ENCODE measurements around the gene DPP6. TPM values are rescaled to one million over a fixed set of nuclear protein-coding genes. Genes with fewer than 3 reads are reported as not detected.

The DPP6 gene
- polyA plus RNA-seq, 1 of the 3 experiments (the other 2 are of a cell fraction) = not detected

GRCh38 chr7:154929006-154929726, 877.0 kb downstream of the DPP6 start:
- CTCF ChIA-PET = interaction anchor here (1.0 to 4.8 kb wide), 12 partner anchors 11 to 670 kb away, joined by 3 to 153 read pairs (median 21); no protein-coding TSS in a partner anchor
- DNase-seq = no peak
- TF ChIP-seq CTCF (IDR thresholded peaks at IDR 0.05) (no peak), YY1 (IDR thresholded peaks at IDR 0.05; ENCODE audit: low read depth) (no peak), RXRA (IDR thresholded peaks at IDR 0.05; ENCODE audit: borderline replicate concordance, low read depth) (no peak), USF1 (IDR thresholded peaks at IDR 0.05; ENCODE audit: borderline replicate concordance, low read depth) (no peak), CHD2 (IDR thresholded peaks at IDR 0.05; ENCODE audit: low read length, partially characterized antibody) (no peak), POLR2AphosphoS5 (IDR thresholded peaks at IDR 0.05; ENCODE audit: low read depth, low read length) (no peak), ELF1 (IDR thresholded peaks at IDR 0.05) (no peak), TCF12 (IDR thresholded peaks at IDR 0.05) (no peak), FOXJ3 (CRISPR knock-in tag; IDR thresholded peaks at IDR 0.05) (no peak), RAD21 (IDR thresholded peaks at IDR 0.05; ENCODE audit: low read length) (no peak), SIN3A (IDR thresholded peaks at IDR 0.05; ENCODE audit: borderline replicate concordance, low read depth, low read length) (no peak), NRF1 (IDR thresholded peaks at IDR 0.05; ENCODE audit: low read depth, low read length) (no peak), TAF1 (IDR thresholded peaks at IDR 0.05; ENCODE audit: borderline replicate concordance, low read depth, low read length) (no peak), GABPA (IDR thresholded peaks at IDR 0.05; ENCODE audit: low read depth) (no peak), MXI1 (IDR thresholded peaks at IDR 0.05; ENCODE audit: low read depth, low read length) (no peak)
- TF ChIP-seq, protein P1, sequence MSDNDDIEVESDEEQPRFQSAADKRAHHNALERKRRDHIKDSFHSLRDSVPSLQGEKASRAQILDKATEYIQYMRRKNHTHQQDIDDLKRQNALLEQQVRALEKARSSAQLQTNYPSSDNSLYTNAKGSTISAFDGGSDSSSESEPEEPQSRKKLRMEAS (IDR thresholded peaks at IDR 0.05; ENCODE audit: low read depth) = no peak
- TF ChIP-seq, protein P2, sequence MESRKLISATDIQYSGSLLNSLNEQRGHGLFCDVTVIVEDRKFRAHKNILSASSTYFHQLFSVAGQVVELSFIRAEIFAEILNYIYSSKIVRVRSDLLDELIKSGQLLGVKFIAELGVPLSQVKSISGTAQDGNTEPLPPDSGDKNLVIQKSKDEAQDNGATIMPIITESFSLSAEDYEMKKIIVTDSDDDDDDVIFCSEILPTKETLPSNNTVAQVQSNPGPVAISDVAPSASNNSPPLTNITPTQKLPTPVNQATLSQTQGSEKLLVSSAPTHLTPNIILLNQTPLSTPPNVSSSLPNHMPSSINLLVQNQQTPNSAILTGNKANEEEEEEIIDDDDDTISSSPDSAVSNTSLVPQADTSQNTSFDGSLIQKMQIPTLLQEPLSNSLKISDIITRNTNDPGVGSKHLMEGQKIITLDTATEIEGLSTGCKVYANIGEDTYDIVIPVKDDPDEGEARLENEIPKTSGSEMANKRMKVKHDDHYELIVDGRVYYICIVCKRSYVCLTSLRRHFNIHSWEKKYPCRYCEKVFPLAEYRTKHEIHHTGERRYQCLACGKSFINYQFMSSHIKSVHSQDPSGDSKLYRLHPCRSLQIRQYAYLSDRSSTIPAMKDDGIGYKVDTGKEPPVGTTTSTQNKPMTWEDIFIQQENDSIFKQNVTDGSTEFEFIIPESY (IDR thresholded peaks at IDR 0.05; ENCODE audit: borderline replicate concordance, low read depth) = no peak
- no peaks in the 10 kb centered on the region for H3F3A ChIP-seq (replicated peaks; ENCODE audit: insufficient read depth)
- peak overlapping the region; percentile 91 for H3K4me2 ChIP-seq
- WGBS (ENCODE audit: low lambda C conversion rate) = 82% methylated on average over 9 of the region's 9 CpGs
- no peaks in the 10 kb centered on the region for H3K79me2 ChIP-seq (ENCODE audit: insufficient read depth)
- peak overlapping the region; percentile 99 for H2AFZ ChIP-seq (ENCODE audit: low read depth)
- no peaks in the 10 kb centered on the region for H3K9me2 ChIP-seq
- H3K4me1 ChIP-seq (ENCODE audit: control insufficient read depth in 1 of 2, insufficient read depth in 2 of 2, low read depth in 1 of 2, low read length in 1 of 2) = peaks cover 0 to 5% of the 10 kb centered on the region in 2 experiments; a peak in 1 of 4 replicates
- H3K27ac ChIP-seq (ENCODE audit: low read depth in 2 of 2, low read length in 1 of 2) = no peak overlapping the region
- peak overlapping the region; percentile 61 to 70 for H3K4me3 ChIP-seq (ENCODE audit: low read depth in 2 of 2, low read length in 1 of 2)
- POLR2A ChIA-PET = interaction anchor here (0.7 kb wide), 1 partner anchor 745 kb away, joined by 4 read pairs; no protein-coding TSS in a partner anchor
- peak overlapping the region; percentile 50 for H3K9ac ChIP-seq
- no peaks in the 10 kb centered on the region; the same call in 1 of the 2 replicates for H3K9me3 ChIP-seq
- H3K27me3 ChIP-seq (ENCODE audit: insufficient read depth) = no peaks in the 10 kb centered on the region
- no peaks in the 10 kb centered on the region for H4K20me1 ChIP-seq (ENCODE audit: insufficient read depth)
- no peaks in the 10 kb centered on the region for H3K36me3 ChIP-seq (replicated peaks in 1 of 2; ENCODE audit: control insufficient read depth in 1 of 2, insufficient read depth in 2 of 2, low read length in 1 of 2)
